DND-41 (cell line): ENCODE measurements around the gene MFNG.
"Not testable (repeated sequence)": the region's sequence is repeated elsewhere in the genome, so short reads cannot be mapped to it uniquely, and the experiment has no call there.

ENCODE experiments used
- ATAC-seq: fragments of 200-7000 bp; cut with Tn5 transposase; 3 replicates; pipeline ENCODE4 v1.9.1; 2021; ENCODE audit warnings: low read depth; ENCODE audit not compliant: insufficient read depth
- DNase-seq: peaks from one replicate; pipeline ENCODE4 v3.0.0-alpha.2; 2020
- H2AFZ ChIP-seq: 2 replicates; pipeline ENCODE4 v1.6.0; 2012; ENCODE audit warnings: low read depth, low read length
- H3K27ac ChIP-seq: 2 replicates; pipeline ENCODE4 v1.5.1; 2012; ENCODE audit warnings: low read length, inconsistent platforms
- H3K27me3 ChIP-seq: fragments of 200-600 bp; sonication (generic); 2 replicates; pipeline ENCODE4 v1.6.0; 2012; ENCODE audit warnings: low read length, mild to moderate bottlenecking, inconsistent platforms; ENCODE audit not compliant: insufficient read depth, poor library complexity
- H3K36me3 ChIP-seq: 2 replicates; pipeline ENCODE4 v1.5.1; 2012; ENCODE audit warnings: low read length, inconsistent platforms; ENCODE audit not compliant: insufficient read depth
- H3K4me1 ChIP-seq: 2 replicates; pipeline ENCODE4 v1.5.1; 2012; ENCODE audit warnings: mild to moderate bottlenecking, low read length; ENCODE audit not compliant: insufficient read depth
- H3K4me2 ChIP-seq: 2 replicates; pipeline ENCODE4 v1.6.0; 2012; ENCODE audit warnings: mild to moderate bottlenecking, moderate library complexity, low read length, inconsistent platforms; ENCODE audit not compliant: insufficient read depth
- H3K4me3 ChIP-seq, 2 experiments: fragments of 200-600 bp in 1 of 2; shearing (Covaris generic) in 1 of 2; 2 replicates each; pipeline ENCODE4 v1.5.1; 2012 to 2016; ENCODE audit warnings: inconsistent platforms in 2 of 2, low read length in 2 of 2, mild to moderate bottlenecking in 2 of 2, low read depth in 1 of 2, moderate library complexity in 1 of 2
- H3K79me2 ChIP-seq: 2 replicates; pipeline ENCODE4 v1.6.0; 2012; ENCODE audit warnings: low read length, inconsistent platforms; ENCODE audit not compliant: insufficient read depth
- H3K9ac ChIP-seq: 2 replicates; pipeline ENCODE4 v1.6.0; 2012; ENCODE audit warnings: low read depth, mild to moderate bottlenecking, inconsistent platforms, low read length, moderate library complexity
- H3K9me3 ChIP-seq: 2 replicates; pipeline ENCODE4 v1.5.1; 2012; ENCODE audit warnings: low read length, moderate library complexity, mild to moderate bottlenecking, inconsistent platforms; ENCODE audit not compliant: insufficient read depth, severe bottlenecking
- H4K20me1 ChIP-seq: 2 replicates; pipeline ENCODE4 v1.6.0; 2012; ENCODE audit warnings: low read length; ENCODE audit not compliant: insufficient read depth
- CTCF ChIP-seq: IDR thresholded peaks from 2 replicates; pipeline ENCODE4 v1.5.1; 2012; ENCODE audit warnings: borderline replicate concordance, low read length, moderate library complexity, mild to moderate bottlenecking; ENCODE audit not compliant: poor library complexity, severe bottlenecking; ENCODE audit errors: extremely low read depth
- EZH2 ChIP-seq: IDR thresholded peaks from 3 replicates; pipeline ENCODE4 v1.6.1; 2012; ENCODE audit warnings: borderline replicate concordance, low read depth, mild to moderate bottlenecking, moderate library complexity, low read length, inconsistent platforms; ENCODE audit not compliant: severe bottlenecking

Gene MFNG

DNA sequence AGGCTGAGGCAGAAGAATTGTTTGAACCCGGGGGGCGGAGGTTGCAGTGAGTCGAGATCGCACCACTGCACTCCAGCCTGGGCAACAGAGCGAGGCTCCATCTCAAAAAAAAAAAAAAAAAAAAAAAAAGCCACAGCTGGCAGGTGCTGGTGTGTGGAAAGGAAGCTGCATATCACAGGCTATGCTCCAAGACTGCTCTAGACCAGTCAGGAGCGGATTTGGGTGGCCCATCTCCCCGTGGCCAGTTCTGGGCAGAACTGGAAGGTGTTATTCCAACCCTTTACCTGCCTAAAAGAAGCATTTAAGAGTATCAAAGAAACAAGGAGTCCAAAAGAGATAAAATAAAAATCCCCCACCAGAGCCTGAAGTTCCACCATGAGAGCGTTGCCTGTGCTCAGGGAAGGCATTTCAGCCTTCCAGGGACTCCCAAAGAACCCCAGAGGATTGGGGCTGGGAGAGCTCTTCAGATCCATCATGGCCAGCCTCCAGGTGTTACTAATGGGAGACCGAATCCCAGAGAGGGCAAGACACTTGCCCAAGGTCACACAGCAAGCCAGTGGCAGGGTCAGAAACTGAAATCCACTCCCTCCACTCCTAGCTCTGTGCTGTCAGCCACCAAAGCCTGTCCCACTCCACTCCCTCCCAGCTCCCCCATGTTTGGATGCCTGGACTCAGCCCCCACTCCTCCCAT is 14.3 kb downstream of the MFNG start:
- Histone ChIP-seq H2AFZ (no peak overlapping the region), H3K27me3 (no peaks in the 10 kb centered on the region), H3K27ac (no peak overlapping the region), H3K4me3 (no peak overlapping the region), H3K9ac (no peak overlapping the region), H3K36me3 (peaks cover 19% of the 10 kb centered on the region), H4K20me1 (peaks cover 26% of the 10 kb centered on the region), H3K4me2 (no peak overlapping the region), H3K4me1 (no peaks in the 10 kb centered on the region), H3K79me2 (no peaks in the 10 kb centered on the region), H3K9me3 (no peaks in the 10 kb centered on the region)
- no peak for DNase-seq
- TF ChIP-seq CTCF (no peak), EZH2 (no peak)
- ATAC-seq: no peak

GRCh38 chr22:37470087-37470445 is 16.1 kb downstream of the MFNG start:
- Histone ChIP-seq H3K4me3 (no peak overlapping the region), H3K27me3 (no peaks in the 10 kb centered on the region), H3K36me3 (peaks cover 15% of the 10 kb centered on the region), H4K20me1 (peaks cover 26% of the 10 kb centered on the region), H3K27ac (no peak overlapping the region), H3K9ac (no peak overlapping the region), H2AFZ (no peak overlapping the region), H3K4me1 (no peaks in the 10 kb centered on the region), H3K4me2 (no peak overlapping the region), H3K9me3 (no peaks in the 10 kb centered on the region), H3K79me2 (no peaks in the 10 kb centered on the region)
- no peak for TF ChIP-seq CTCF
- no peak for TF ChIP-seq EZH2
- ATAC-seq (no peak), DNase-seq (no peak)

- no peak overlapping the region for H3K4me2 ChIP-seq
- peaks cover 26% of the 10 kb centered on the region for H4K20me1 ChIP-seq
- peaks cover 15% of the 10 kb centered on the region for H3K36me3 ChIP-seq
- no peaks in the 10 kb centered on the region for H3K79me2 ChIP-seq
- H3K9ac ChIP-seq: no peak overlapping the region
- ATAC-seq (no peak), DNase-seq (no peak)
- H3K4me3 ChIP-seq: no peak overlapping the region
- no peaks in the 10 kb centered on the region for H3K27me3 ChIP-seq
- H3K4me1 ChIP-seq: no peaks in the 10 kb centered on the region
- H2AFZ ChIP-seq: no peak overlapping the region
- TF ChIP-seq EZH2 (no peak), CTCF (no peak)
- H3K9me3 ChIP-seq: no peaks in the 10 kb centered on the region
- H3K27ac ChIP-seq: no peak overlapping the region
These were observed 16.6 kb downstream of the MFNG start for GRCh38 chr22:37469416-37470086.

DNA sequence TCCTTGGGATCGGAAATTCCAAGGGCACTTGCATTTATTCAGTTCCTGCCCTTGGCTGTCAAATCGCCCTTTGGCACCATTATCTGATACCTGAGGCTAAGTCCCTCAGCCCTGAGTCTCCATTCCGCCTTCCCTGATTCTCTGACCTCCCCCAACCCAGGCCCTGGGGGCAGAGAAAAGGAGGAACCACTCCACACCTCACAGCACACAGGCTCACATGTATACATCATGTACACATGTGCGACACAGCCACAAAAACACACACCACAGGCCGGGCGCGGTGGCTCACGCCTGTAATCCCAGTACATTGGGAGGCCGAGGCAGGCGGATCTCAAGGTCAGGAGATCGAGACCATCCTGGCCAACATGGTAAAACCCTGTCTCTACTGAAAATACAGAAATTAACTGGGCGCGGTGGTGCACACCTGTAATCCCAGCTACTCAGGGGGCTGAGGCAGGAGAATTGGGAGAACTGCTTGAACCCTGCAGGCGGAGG is 17.9 kb downstream of the MFNG start:
- H3K4me2 ChIP-seq, H2AFZ ChIP-seq, H3K4me1 ChIP-seq, ATAC-seq, H3K9me3 ChIP-seq, H3K27ac ChIP-seq, H3K27me3 ChIP-seq, DNase-seq, H3K9ac ChIP-seq, H3K79me2 ChIP-seq, H3K4me3 ChIP-seq: not testable (repeated sequence)
- peaks cover 21% of the 10 kb centered on the region for H4K20me1 ChIP-seq
- peaks cover 12% of the 10 kb centered on the region for H3K36me3 ChIP-seq
